ENCODE data around the gene SCIMP. TPM values are rescaled to one million over a fixed set of nuclear protein-coding genes. Genes with fewer than 3 reads are reported as not detected.
"Not testable (repeated sequence)": the region's sequence is repeated elsewhere in the genome, so short reads cannot be mapped to it uniquely, and the experiment has no call there.

The SCIMP gene
- total RNA-seq, 1 experiment from 2014 or later = not detected

- no peak overlapping the region for H3K27ac ChIP-seq (ENCODE audit: low read depth, low read length)
- ATAC-seq = no peak
- H4K20me1 ChIP-seq (ENCODE audit: insufficient read depth) = no peaks in the 10 kb centered on the region
- no peak overlapping the region for H3K4me3 ChIP-seq (replicated peaks in 1 of 2; ENCODE audit: low read depth in 1 of 2, low read length in 2 of 2)
- H3K9me3 ChIP-seq (ENCODE audit: control insufficient read depth in 1 of 2, insufficient read depth in 1 of 2, low read depth in 1 of 2, low read length in 2 of 2) = no peaks in the 10 kb centered on the region
- intact Hi-C loops (cut with micrococcal nuclease) = no loop called here
- ChIA-PET RAD21 (ENCODE audit: low non-redundant PET in 1 of 2, low total read pairs in 2 of 2, uncharacterized antibody in 2 of 2, unreplicated experiment in 2 of 2) (no interaction called here), POLR2A (no interaction called here), CTCF (interaction anchor here (1.3 kb wide), 1 partner anchor 12 kb away, joined by 3 read pairs; no protein-coding TSS in a partner anchor)
- no peak overlapping the region for H3K9ac ChIP-seq (ENCODE audit: low read length)
- H3K4me2 ChIP-seq (ENCODE audit: low read length) = no peak overlapping the region
- BruUV-seq (replicated peaks) = no TSS peak
- H2AFZ ChIP-seq (ENCODE audit: low read depth, low read length, poor library complexity, severe bottlenecking) = no peak overlapping the region
- H3K4me1 ChIP-seq (ENCODE audit: control insufficient read depth in 1 of 2, insufficient read depth in 2 of 2, low read length in 2 of 2) = no peaks in the 10 kb centered on the region
- no peaks in the 10 kb centered on the region for H3K9me2 ChIP-seq (ENCODE audit: insufficient read depth)
- TF ChIP-seq ELF1 (IDR thresholded peaks at IDR 0.05; ENCODE audit: borderline replicate concordance, low read depth) = no peak
- DNase-seq (ENCODE audit: low read depth, low spot score) = no peak
- no peaks in the 10 kb centered on the region for H3K27me3 ChIP-seq (ENCODE audit: insufficient read depth, low read length)
- no peaks in the 10 kb centered on the region for H3K79me2 ChIP-seq (ENCODE audit: insufficient read depth, low read length)
- H3K36me3 ChIP-seq (ENCODE audit: control insufficient read depth in 1 of 2, insufficient read depth in 2 of 2, low read length in 2 of 2) = no peaks in the 10 kb centered on the region
Observed at GRCh38 chr17:5225668-5226457, 8.8 kb downstream of the SCIMP start.

- ATAC-seq; H4K20me1 ChIP-seq (ENCODE audit: insufficient read depth); H3K9ac ChIP-seq (ENCODE audit: low read length); BruUV-seq (replicated peaks); H2AFZ ChIP-seq (ENCODE audit: low read depth, low read length, poor library complexity, severe bottlenecking); H3K79me2 ChIP-seq (ENCODE audit: insufficient read depth, low read length); intact Hi-C loops (cut with micrococcal nuclease); H3K36me3 ChIP-seq (ENCODE audit: control insufficient read depth in 1 of 2, insufficient read depth in 2 of 2, low read length in 2 of 2); H3K4me3 ChIP-seq (replicated peaks in 1 of 2; ENCODE audit: low read depth in 1 of 2, low read length in 2 of 2); CTCF ChIA-PET; POLR2A ChIA-PET; H3K4me1 ChIP-seq (ENCODE audit: control insufficient read depth in 1 of 2, insufficient read depth in 2 of 2, low read length in 2 of 2); H3K9me3 ChIP-seq (ENCODE audit: control insufficient read depth in 1 of 2, insufficient read depth in 1 of 2, low read depth in 1 of 2, low read length in 2 of 2); DNase-seq (ENCODE audit: low read depth, low spot score); H3K27me3 ChIP-seq (ENCODE audit: insufficient read depth, low read length); RAD21 ChIA-PET (ENCODE audit: low non-redundant PET in 1 of 2, low total read pairs in 2 of 2, uncharacterized antibody in 2 of 2, unreplicated experiment in 2 of 2); H3K9me2 ChIP-seq (ENCODE audit: insufficient read depth); H3K27ac ChIP-seq (ENCODE audit: low read depth, low read length); H3K4me2 ChIP-seq (ENCODE audit: low read length): not testable (repeated sequence)
Observed at GRCh38 chr17:5221912-5222311, 12.7 kb downstream of the SCIMP start.

- ChIA-PET RAD21 (ENCODE audit: low non-redundant PET in 1 of 2, low total read pairs in 2 of 2, uncharacterized antibody in 2 of 2, unreplicated experiment in 2 of 2) (no interaction called here), POLR2A (no interaction called here), CTCF (no interaction called here)
- H3K9ac ChIP-seq (ENCODE audit: low read length) = no peak overlapping the region
- BruUV-seq (replicated peaks) = no TSS peak
- H2AFZ ChIP-seq (ENCODE audit: low read depth, low read length, poor library complexity, severe bottlenecking) = no peak overlapping the region
- no peak overlapping the region for H3K4me2 ChIP-seq (ENCODE audit: low read length)
- no peaks in the 10 kb centered on the region for H3K79me2 ChIP-seq (ENCODE audit: insufficient read depth, low read length)
- H3K27ac ChIP-seq (ENCODE audit: low read depth, low read length) = no peak overlapping the region
- no peaks in the 10 kb centered on the region for H4K20me1 ChIP-seq (ENCODE audit: insufficient read depth)
- ATAC-seq = no peak
- no peaks in the 10 kb centered on the region for H3K4me1 ChIP-seq (ENCODE audit: control insufficient read depth in 1 of 2, insufficient read depth in 2 of 2, low read length in 2 of 2)
- intact Hi-C loops (cut with micrococcal nuclease) = no loop called here
- H3K27me3 ChIP-seq (ENCODE audit: insufficient read depth, low read length) = no peaks in the 10 kb centered on the region
- no peaks in the 10 kb centered on the region for H3K9me3 ChIP-seq (ENCODE audit: control insufficient read depth in 1 of 2, insufficient read depth in 1 of 2, low read depth in 1 of 2, low read length in 2 of 2)
- H3K4me3 ChIP-seq (replicated peaks in 1 of 2; ENCODE audit: low read depth in 1 of 2, low read length in 2 of 2) = no peak overlapping the region
- no peaks in the 10 kb centered on the region for H3K36me3 ChIP-seq (ENCODE audit: control insufficient read depth in 1 of 2, insufficient read depth in 2 of 2, low read length in 2 of 2)
- H3K9me2 ChIP-seq (ENCODE audit: insufficient read depth) = no peaks in the 10 kb centered on the region
- no peak for DNase-seq (ENCODE audit: low read depth, low spot score)
- TF ChIP-seq SIN3A (IDR thresholded peaks at IDR 0.05; ENCODE audit: low read depth) (no peak), ZBTB33 (IDR thresholded peaks at IDR 0.05; ENCODE audit: extremely low read depth, insufficient replicate concordance, low read length) (no peak), RAD21 (IDR thresholded peaks at IDR 0.05; ENCODE audit: low read depth) (no peak), EGR1 (IDR thresholded peaks at IDR 0.05; ENCODE audit: low read depth) (no peak), JUND (IDR thresholded peaks at IDR 0.05) (no peak), ATF3 (IDR thresholded peaks at IDR 0.05) (no peak), CEBPB (IDR thresholded peaks at IDR 0.05; ENCODE audit: low read depth) (no peak)
Observed at GRCh38 chr17:5220074-5220473, 14.6 kb downstream of the SCIMP start.

All from HCT116 (cell line).